ENCODE results near the gene FAM162A. TPM values are rescaled to one million over a fixed set of nuclear protein-coding genes. Genes with fewer than 3 reads are reported as not detected.

Gene FAM162A
- total and polyA plus RNA-seq, 9 of the 15 experiments (the other 6 are each of a cell fraction or from before 2014, with no cell fraction given), result 37.5 to 211 (median 101) TPM

- TF ChIP-seq ZNF41 (CRISPR knock-in tag; conservative IDR thresholded peaks at IDR 0.05) (peak; percentile 19; the same call in 1 of the 2 replicates), ASH1L (IDR thresholded peaks at IDR 0.05; ENCODE audit: borderline replicate concordance, low read depth, partially characterized antibody) (peak; percentile 31), MNT (conservative IDR thresholded peaks at IDR 0.05) (peak; percentile 87 to 91), VEZF1 (CRISPR knock-in tag; IDR thresholded peaks at IDR 0.05) (peak; percentile 84), MAX (CRISPR knock-in tag; IDR thresholded peaks at IDR 0.05) (peak; percentile 66; the same call in 1 of the 2 replicates), KHSRP (IDR thresholded peaks at IDR 0.05) (no peak), ZNF511 (CRISPR knock-in tag; IDR thresholded peaks at IDR 0.05) (0 out of 2 replicates have a peak, but pooled peaks have one; percentile 35), HMG20A (CRISPR knock-in tag; conservative IDR thresholded peaks at IDR 0.05) (no peak), CREM (IDR thresholded peaks at IDR 0.05; ENCODE audit: low read depth) (peak; percentile 59; the same call in 1 of the 2 replicates), PKNOX1 (IDR thresholded peaks at IDR 0.05) (peak; percentile 94), RBFOX2 (IDR thresholded peaks at IDR 0.05; ENCODE audit: low read depth, low read length) (peak; percentile 80), ETV5 (CRISPR knock-in tag; IDR thresholded peaks at IDR 0.05; ENCODE audit: low read depth) (peak; percentile 76), FOXP4 (CRISPR knock-in tag; IDR thresholded peaks at IDR 0.05; ENCODE audit: borderline replicate concordance) (0 out of 2 replicates have a peak, but pooled peaks have one; percentile 37), GABPA (tag; conservative IDR thresholded peaks at IDR 0.05; ENCODE audit: low read depth) (peak; percentile 92), SMAD1 (IDR thresholded peaks at IDR 0.05; ENCODE audit: low read depth, low read length, partially characterized antibody) (peak; percentile 32), JUND (IDR thresholded peaks at IDR 0.05; ENCODE audit: borderline replicate concordance, low read depth, low read length) (peak; percentile 44; the same call in 1 of the 2 replicates), JUND (tag; IDR thresholded peaks at IDR 0.05; ENCODE audit: borderline replicate concordance, low read depth, low read length) (no peak; the same call in 2 of the 3 replicates), EGR1 (conservative IDR thresholded peaks at IDR 0.05) (0 out of 2 replicates have a peak, but pooled peaks have one; percentile 4), PHF20 (IDR thresholded peaks at IDR 0.05; ENCODE audit: partially characterized antibody) (peak; percentile 47), SPI1 (IDR thresholded peaks at IDR 0.05; ENCODE audit: borderline replicate concordance, low read depth, low read length) (no peak; the same call in 1 of the 2 replicates)
Observed at GRCh38 chr3:122415762-122416654, 32.0 kb downstream of the FAM162A start, which contains the start of gene WDR5B (continued).

All from K562 (cell line).